ENCODE measurements around the gene RUBCNL. TPM values are rescaled to one million over a fixed set of nuclear protein-coding genes. Genes with fewer than 3 reads are reported as not detected.

RUBCNL gene
- polyA plus RNA-seq, 3 donors = 1.5 to 14.5 (median 2.8) TPM

GRCh38 chr13:46318986-46319385 is 68.1 kb downstream of the RUBCNL start:
- no peaks in the 10 kb centered on the region for H4K20me1 ChIP-seq (ENCODE audit: insufficient read depth, low read length)
- no peak overlapping the region for H3K4me2 ChIP-seq (replicated peaks; ENCODE audit: extremely low read depth, low read length, poor library complexity, severe bottlenecking)
- peaks cover 57% of the 10 kb centered on the region for H3K4me1 Mint-ChIP-seq
- H3K4me1 ChIP-seq (ENCODE audit: control insufficient read depth in 1 of 2, insufficient read depth in 2 of 2, low read length in 2 of 2) = peaks cover 36 to 57% of the 10 kb centered on the region in 2 donors
- WGBS (ENCODE audit: insufficient coverage) = no CpG with 5 or more reads among the region's 1 CpG
- H3K36me3 ChIP-seq (replicated peaks in 1 of 2; ENCODE audit: control insufficient read depth in 1 of 2, insufficient read depth in 2 of 2, low read length in 2 of 2) = no peaks in the 10 kb centered on the region
- no peaks in the 10 kb centered on the region for H3K27me3 ChIP-seq (ENCODE audit: control insufficient read depth in 2 of 2, insufficient read depth in 2 of 2, low read length in 2 of 2)
- no peaks in the 10 kb centered on the region for H3K79me2 ChIP-seq (ENCODE audit: insufficient read depth, low read length)
- peaks cover 0 to 3% of the 10 kb centered on the region in 2 donors for H3K36me3 Mint-ChIP-seq
- H3K9ac ChIP-seq (ENCODE audit: insufficient read depth, low read length, poor library complexity, severe bottlenecking) = no peak overlapping the region
- no peak overlapping the region for H2AFZ ChIP-seq (ENCODE audit: insufficient read depth, low read depth, low read length, poor library complexity, severe bottlenecking)
- H3K4me3 Mint-ChIP-seq = no peak overlapping the region
- intact Hi-C loops (cut with micrococcal nuclease) = no loop called here
- H3K27ac ChIP-seq (ENCODE audit: low read depth in 1 of 2, low read length in 2 of 2) = peak overlapping the region in 1 of 2 donors; percentile 77
- peak in 1 of 3 donors; percentile 25 for DNase-seq
- no peaks in the 10 kb centered on the region for H3K27me3 Mint-ChIP-seq (ENCODE audit: low read depth in 3 of 3)
- H3K4me3 ChIP-seq (replicated peaks in 1 of 3; ENCODE audit: low read depth in 2 of 3, low read length in 3 of 3) = no peak overlapping the region
- H3K9me3 Mint-ChIP-seq = peaks cover 0 to 7% (median 0%) of the 10 kb centered on the region in 7 donors
- no peak for TF ChIP-seq CTCF (IDR thresholded peaks at IDR 0.05)
- H3K27ac Mint-ChIP-seq = peak overlapping the region; percentile 63 to 97 (median 95)
- H3K9me3 ChIP-seq (replicated peaks in 1 of 2; ENCODE audit: control insufficient read depth in 1 of 2, insufficient read depth in 1 of 2, low read length in 2 of 2) = no peaks in the 10 kb centered on the region

- H3K9ac ChIP-seq (ENCODE audit: insufficient read depth, low read length, poor library complexity, severe bottlenecking) = no peak overlapping the region
- no peak overlapping the region for H3K4me3 ChIP-seq (replicated peaks in 1 of 3; ENCODE audit: low read depth in 2 of 3, low read length in 3 of 3)
- H3K4me3 Mint-ChIP-seq = no peak overlapping the region
- TF ChIP-seq CTCF (IDR thresholded peaks at IDR 0.05) = no peak
- no peaks in the 10 kb centered on the region for H4K20me1 ChIP-seq (ENCODE audit: insufficient read depth, low read length)
- no peak overlapping the region for H2AFZ ChIP-seq (ENCODE audit: insufficient read depth, low read depth, low read length, poor library complexity, severe bottlenecking)
- no peaks in the 10 kb centered on the region for H3K36me3 ChIP-seq (replicated peaks in 1 of 2; ENCODE audit: control insufficient read depth in 1 of 2, insufficient read depth in 2 of 2, low read length in 2 of 2)
- H3K4me2 ChIP-seq (replicated peaks; ENCODE audit: extremely low read depth, low read length, poor library complexity, severe bottlenecking) = no peak overlapping the region
- peaks cover 53 to 76% of the 10 kb centered on the region in 2 donors for H3K4me1 ChIP-seq (ENCODE audit: control insufficient read depth in 1 of 2, insufficient read depth in 2 of 2, low read length in 2 of 2)
- H3K79me2 ChIP-seq (ENCODE audit: insufficient read depth, low read length) = no peaks in the 10 kb centered on the region
- no peak for DNase-seq
- no peak overlapping the region for H3K27ac ChIP-seq (ENCODE audit: low read depth in 1 of 2, low read length in 2 of 2)
- peaks cover 0 to 7% (median 0%) of the 10 kb centered on the region in 7 donors for H3K9me3 Mint-ChIP-seq
- intact Hi-C loops (cut with micrococcal nuclease) = no loop called here
- peaks cover 68% of the 10 kb centered on the region for H3K4me1 Mint-ChIP-seq
- no peaks in the 10 kb centered on the region for H3K9me3 ChIP-seq (replicated peaks in 1 of 2; ENCODE audit: control insufficient read depth in 1 of 2, insufficient read depth in 1 of 2, low read length in 2 of 2)
- H3K27me3 Mint-ChIP-seq (ENCODE audit: low read depth in 3 of 3) = peaks cover 0 to 2% (median 0%) of the 10 kb centered on the region in 3 donors
- H3K27me3 ChIP-seq (ENCODE audit: control insufficient read depth in 2 of 2, insufficient read depth in 2 of 2, low read length in 2 of 2) = no peaks in the 10 kb centered on the region
- H3K36me3 Mint-ChIP-seq = peaks cover 0 to 3% of the 10 kb centered on the region in 2 donors
- H3K27ac Mint-ChIP-seq = no peak overlapping the region
These were observed 69.9 kb downstream of the RUBCNL start for GRCh38 chr13:46317120-46317519.

Measured in CD14-positive monocyte (primary cell).